ENCODE results near the gene SLC16A5.

Gene SLC16A5

DNA sequence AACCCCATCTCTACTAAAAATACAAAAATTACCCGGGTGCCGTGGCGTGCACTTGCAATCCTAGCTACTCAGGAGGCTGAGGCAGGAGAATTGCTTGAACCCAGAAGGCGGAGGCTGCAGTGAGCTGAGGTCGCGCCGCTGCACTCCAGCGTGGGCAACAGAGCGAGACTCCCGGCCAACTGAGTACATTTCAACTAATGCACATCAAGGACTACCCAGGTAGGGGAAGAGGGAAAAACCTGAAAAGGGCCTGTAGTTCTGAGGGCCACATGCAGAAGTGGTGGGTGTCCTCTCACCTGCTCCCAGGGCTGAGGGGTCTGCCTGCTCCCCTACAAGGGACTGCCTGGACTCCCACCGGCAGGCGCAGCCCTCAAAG is 584 bp upstream of the SLC16A5 start:
- no peak for DNase-seq

GRCh38 chr17:75088465-75089417 is 987 bp downstream of the SLC16A5 start:
- DNase-seq = peak in 1 of 6 experiments; percentile 24

DNA sequence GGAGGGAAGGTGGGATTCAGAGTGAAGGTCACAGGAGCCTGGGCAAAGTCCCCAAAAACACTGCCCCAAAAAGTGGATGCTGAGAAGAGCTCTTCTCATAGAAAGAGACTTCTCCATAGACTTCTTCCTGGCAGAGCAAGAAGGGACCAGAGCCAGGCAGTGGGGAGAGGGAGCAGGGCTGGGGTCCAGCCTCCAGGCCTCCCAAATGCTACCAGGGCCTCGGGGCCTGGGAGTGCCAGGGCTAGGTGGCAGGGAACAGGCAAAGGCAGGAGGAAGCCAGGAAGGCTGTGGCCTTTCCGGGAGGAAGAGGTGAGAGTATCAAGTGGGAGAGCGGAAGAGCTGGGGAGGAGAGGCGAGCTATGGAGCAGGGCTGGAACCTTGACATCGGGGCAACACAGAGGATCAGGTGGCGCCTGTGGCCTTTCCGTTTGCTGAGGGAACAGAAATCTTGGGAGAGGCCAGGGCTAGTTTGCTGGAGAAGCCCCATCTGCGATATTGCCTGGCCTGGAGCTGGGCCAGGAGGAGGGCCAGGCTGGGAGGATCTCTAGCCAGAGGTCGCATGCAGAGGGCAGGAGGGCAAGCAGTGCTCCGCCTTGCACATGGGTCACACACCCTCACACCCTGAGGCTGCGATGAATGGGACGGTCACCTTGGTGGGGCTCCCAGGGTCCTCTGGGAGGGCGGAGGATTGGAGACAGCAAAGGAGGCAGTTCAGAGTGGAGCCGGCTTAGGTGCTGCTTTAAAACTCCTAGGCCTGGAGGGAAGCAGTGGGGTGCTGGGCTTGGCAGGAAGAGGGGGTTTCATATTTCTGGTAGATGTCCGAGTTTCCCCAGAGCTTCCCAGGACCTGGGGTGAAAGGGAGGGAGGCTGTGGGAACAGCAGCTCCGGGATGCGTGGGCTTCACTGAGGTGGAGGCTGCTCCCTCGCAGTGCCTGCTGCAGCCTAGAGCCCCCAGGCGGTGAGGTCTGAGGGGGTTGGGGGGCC is 3.4 kb downstream of the SLC16A5 start:
- DNase-seq = no peak

DNA sequence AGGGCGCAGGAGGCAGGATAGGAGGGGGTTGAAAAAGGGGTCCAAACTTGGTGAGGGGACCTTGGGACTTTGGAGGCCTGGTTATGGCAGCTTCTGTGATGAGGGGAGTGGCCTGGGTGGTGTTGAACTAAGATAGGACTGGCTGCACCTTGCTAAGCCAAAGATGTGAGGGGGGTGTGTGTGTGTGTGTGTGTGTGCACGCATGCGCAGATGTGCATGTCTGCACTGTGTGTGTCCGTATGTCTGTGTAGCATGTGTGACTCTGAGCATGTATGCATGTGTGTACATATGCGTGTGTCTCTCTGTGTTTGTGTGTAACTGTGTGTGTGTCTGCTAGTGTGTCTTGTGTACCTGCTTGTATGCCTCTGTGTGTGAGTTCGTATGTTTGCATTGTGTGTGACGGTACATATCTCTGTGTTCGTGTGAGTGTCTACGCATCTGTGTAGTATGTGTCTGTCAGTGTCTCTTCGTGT is 4.1 kb downstream of the SLC16A5 start:
- DNase-seq = no peak

DNA sequence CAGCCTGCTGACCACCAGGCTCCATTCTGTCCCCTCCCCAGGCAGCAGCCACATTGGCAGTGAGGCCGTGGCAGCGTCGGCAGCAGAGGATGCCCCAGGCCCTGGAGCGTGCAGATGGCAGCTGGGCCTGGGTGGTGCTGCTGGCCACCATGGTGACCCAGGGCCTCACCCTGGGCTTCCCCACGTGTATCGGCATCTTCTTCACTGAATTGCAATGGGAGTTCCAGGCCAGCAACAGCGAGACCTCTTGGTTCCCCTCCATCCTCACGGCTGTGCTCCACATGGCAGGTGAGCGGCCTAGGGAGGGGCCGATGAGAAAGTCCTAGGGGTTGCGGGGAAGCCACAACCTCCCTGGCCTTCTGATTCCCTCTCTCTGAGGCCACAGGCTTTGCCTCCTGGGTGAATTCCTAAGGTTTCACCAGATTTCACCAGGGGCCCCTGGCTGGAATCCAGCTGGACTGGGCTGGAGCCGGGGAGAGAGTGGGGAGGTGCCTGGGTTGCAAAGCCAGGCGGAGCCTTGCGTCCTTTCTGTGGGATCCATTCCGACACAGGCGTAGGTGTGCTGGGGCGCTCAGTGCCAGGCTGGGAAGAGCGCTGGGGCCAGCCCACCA is 5.9 kb downstream of the SLC16A5 start:
- DNase-seq = no peak

DNA sequence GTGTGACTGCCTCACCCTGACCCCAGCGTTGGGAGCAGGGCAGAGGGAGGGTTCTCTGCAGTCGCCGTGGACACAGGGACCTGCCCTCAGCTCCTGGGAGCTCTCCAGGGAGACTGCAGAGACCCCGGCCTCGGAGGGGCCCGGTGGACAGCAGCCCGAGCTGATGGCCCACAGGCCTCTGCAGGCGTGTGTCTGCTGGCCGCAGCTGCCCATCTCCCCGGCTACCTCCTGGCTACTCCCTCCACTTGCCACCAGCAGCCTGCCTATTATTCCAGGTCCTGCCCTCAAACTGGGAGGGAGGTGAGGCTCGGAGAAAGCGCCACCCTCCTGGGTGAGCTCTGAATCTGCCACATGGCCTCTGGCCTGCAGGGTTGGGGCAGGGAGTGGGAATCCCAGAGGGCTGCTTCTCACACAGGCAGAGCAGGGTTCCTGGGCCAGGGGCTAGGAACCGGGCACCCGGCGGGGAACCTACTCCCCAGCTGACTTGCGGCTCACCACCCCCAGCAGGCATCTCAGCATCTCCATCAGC is 7.2 kb downstream of the SLC16A5 start:
- DNase-seq = no peak

DNA sequence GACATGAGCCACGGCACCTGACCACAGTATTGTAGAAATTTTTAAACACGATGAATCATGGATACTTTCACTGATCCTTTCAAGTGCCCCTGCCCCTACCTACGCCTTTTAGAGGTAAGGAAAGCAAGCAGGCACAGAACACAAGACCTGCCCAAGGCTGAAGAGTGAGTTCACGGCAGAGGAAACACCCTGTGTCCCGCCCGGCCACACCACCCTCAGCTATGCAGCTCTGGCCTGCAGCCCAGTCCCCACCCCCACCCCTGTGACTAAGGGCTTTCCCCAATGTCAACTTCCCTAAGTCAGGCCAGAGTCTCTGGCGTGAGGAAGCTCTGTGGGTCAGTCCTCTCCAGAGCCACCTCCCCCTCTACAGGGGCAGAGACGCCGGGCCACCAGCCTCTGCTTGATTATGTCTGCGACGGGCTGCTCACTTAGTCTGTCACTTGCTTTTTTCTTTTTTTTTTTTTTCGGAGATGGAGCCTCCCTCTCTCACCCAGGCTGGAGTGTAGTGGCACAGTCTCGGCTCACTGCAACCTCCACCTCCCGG is 8.4 kb downstream of the SLC16A5 start:
- no peak for DNase-seq

DNA sequence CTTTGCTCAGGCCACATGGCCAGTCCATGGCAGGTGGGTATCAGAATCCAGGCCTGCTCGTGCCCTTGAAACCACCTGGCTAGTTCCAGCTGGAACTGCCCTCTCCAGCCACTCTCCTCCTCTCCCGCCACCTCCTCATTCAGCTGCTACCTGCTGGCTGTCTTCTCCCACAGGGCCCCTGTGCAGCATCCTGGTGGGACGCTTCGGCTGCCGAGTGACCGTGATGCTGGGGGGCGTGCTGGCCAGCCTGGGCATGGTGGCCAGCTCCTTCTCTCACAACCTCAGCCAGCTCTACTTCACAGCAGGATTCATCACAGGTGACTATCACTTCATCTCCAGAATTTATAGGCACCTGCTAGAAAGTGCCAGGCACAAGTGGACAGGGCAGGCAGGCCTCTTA is 10.1 kb downstream of the SLC16A5 start:
- DNase-seq = no peak

DNA sequence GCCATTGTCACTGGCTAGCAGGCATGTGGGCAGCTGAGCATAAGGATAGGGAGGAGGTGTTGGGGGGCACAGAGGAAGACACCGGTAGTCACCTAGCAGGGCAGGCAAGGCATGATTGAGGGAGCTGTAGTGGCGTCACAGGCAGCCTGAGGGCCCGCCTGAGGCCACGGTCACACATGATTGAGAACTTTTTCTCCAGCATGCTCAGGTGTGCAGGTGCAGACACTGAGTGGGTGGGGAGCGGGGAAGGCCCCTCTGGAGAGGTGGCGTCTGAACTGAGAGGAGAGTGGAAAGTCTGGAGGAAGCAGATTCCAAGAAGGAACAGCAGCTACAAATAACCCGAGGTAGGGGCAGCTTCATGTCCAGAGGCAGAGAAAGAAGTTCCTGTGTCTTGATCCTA is 11.1 kb downstream of the SLC16A5 start:
- no peak for DNase-seq

GRCh38 chr17:75099881-75100595 is 12.3 kb downstream of the SLC16A5 start:
- DNase-seq = no peak

GRCh38 chr17:75102385-75102821 is 14.6 kb downstream of the SLC16A5 start:
- no peak for DNase-seq

DNA sequence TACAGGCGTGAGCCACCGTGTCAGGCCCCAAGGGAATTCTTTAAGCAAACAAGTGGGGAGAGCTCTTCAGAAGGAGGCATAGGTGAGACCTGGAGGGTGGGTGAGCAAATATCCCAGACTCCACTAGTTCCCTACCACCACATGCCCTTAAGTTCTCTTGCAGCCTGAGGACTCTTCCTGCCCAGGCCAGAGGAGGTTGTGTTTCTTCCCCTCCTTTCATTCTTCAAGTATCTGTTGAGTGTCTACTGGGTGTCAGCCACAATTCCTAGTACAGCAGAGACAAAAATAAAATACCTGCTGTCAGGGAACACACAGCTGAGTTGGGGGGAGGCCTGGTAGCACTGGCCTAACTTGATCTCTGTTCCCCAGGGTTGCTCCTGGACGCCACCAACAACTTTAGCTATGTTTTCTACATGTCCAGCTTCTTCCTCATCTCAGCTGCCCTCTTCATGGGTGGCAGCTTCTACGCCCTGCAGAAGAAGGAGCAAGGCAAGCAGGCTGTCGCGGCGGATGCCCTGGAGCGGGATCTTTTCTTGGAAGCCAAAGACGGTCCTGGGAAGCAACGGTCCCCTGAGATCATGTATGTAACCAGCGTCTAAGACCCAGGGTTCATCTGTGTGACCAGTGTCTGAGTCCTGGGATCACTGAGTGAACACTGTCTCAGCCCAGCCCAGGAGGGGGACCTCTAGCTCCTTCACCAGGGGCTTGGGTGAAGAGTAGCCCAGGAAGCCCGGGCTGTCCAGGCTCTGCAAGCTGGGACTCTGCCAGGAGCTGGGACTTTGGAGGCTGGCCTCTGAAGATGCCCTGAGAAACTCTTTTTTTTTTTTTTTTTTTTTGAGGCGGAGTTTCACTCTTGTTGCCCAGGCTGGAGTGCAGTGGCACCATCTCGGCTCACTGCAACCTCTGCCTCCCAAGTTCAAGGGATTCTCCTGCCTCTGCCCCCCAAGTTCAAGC is 16.1 kb downstream of the SLC16A5 start:
- no peak for DNase-seq

GRCh38 chr17:75105126-75106080 is 17.6 kb downstream of the SLC16A5 start:
- DNase-seq = peak in 1 of 6 experiments; percentile 8

DNA sequence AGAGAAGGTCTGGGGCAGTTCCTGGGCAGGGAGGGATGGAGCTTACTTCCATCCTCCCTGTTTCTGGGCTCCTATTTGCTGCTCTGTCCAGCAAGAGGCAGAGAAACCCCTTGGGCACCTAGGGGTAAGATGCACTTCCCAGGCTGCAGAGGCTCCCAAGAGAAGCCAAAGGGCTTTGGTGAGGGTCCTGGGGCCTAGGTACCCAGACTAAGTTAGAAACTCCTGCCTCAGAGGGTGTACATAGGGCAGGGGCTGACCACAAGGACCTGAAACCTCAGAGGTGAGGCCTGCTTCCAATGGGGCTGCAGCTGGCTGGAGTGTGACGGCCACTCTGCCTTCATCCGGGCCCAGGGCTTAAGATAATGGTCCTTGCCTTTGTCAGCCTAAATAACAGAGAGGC is 20.4 kb downstream of the SLC16A5 start:
- no peak for DNase-seq

DNA sequence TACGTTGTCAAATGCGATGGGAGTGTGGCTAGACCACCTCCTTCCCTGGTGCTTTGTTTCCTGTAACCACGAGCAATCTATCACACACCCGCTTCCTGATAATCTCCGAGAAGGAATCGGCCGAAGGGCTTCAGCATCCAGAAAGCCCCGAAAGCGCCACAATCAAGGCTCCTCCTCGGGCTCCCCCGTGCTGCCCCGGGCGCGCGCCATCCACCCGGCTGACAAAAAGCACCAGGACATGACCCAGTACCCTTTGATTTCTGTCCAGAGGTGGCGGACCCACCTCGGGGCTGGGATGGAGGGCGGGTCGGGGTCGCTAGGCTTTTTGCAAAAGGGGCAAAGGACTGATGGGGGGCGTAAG is 21.3 kb downstream of the SLC16A5 start:
- DNase-seq = peak in 2 of 6 experiments; percentile 21 to 22

DNA sequence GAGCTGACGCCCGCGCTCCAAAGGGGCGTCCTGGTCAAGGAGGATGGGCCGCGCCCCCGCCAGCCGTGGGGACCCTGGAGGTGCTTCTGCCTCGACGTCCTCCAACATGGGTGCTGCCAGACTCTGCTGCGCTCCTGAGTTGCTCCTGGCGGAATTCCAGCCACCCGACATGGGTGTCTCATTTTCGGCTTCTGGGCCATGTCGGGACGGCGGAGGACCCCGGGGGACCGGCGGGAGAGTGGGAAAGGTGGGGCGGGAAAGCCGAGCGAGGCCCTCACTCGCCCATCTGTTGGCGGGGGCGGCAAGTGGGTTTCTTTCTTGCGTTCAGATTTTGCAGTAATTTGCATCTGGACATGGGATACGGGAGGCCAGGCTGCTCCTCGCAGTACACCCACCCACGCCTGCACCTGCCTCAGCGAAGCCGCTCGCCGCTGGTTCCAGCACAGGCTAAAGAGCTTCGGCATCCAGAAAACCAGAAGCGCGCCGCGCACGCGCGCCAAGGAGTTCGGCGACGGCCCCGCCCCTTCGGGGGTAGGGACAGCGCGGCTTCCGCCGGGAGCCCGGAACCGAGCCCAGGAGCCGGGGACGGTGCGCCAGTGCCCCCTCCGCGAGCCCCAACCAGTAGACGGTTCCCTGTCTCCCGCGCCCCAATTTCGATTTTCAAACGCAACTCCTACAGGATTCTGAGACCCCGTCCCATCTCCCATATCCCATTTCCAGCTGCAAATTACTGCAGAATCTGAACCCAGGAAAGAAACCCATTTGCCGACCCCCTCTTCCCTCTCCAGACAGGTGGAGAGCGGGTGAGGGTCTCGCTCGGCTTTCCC is 21.9 kb downstream of the SLC16A5 start, which contains the start of gene ARMC7:
Gene ARMC7 (plus strand): TSS at position 563 of the 827 bp plus-strand sequence. CDS start 320 bp downstream, outside the sequence.
- peak; percentile 76 to 87 (median 85) for DNase-seq

DNA sequence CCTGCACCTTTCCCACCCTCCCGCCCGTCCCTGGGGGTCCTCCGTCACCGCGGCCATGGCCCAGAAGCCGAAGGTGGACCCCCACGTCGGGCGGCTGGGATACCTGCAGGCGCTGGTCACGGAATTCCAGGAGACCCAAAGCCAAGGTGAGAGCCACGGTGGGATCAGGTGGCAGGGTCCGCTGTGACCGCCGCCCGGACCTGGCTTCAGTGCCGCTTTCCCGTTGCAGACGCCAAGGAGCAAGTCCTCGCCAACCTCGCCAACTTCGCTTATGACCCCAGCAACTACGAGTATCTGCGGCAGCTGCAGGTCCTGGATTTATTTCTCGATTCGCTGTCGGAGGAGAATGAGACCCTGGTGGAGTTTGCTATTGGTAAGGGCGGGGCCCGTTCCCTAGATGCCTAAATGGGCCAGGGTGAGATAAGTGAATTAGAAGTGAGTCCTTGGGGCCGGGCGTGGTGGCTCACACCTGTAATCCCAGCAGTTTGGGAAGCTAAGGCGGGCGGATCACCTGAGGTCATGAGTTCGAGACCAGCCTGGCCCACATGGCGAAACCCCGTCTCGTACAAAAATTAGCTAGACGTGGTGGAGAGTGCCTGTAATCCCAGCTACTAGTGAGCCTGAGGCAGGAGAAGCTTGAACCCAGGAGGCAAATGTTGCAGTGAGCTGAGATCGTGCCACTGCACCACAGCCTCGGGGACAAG is 22.6 kb downstream of the SLC16A5 start:
- DNase-seq = peak in 2 of 6 experiments; percentile 21 to 40
